ENCODE measurements around the gene ZNF155.

GRCh38 chr19:43983544-43983911 lies 460 bp upstream of the ZNF155 start:
- TF ChIP-seq CTCF (IDR thresholded peaks at IDR 0.05) (no peak), EP300 (IDR thresholded peaks at IDR 0.05) (no peak), POLR2A (IDR thresholded peaks at IDR 0.05) (no peak)

Measured in tibial nerve (tissue), 4 donors.